GM15510 (cell line): ENCODE data around the gene KLHL21.

Experiments
- POLR2A ChIP-seq: IDR thresholded peaks from 3 replicates; pipeline ENCODE4 v1.6.1; 2011; ENCODE audit warnings: borderline replicate concordance; ENCODE audit not compliant: insufficient read length; ENCODE audit errors: extremely low read depth

KLHL21 gene

GRCh38 chr1:6584126-6585080, 18.3 kb downstream of the KLHL21 start:
- TF ChIP-seq POLR2A, result no peak

- no peak for TF ChIP-seq POLR2A
Measured at GRCh38 chr1:6582370-6582769, 20.3 kb downstream of the KLHL21 start.

- TF ChIP-seq POLR2A, result no peak
Measured at GRCh38 chr1:6581561-6582305, 20.9 kb downstream of the KLHL21 start.

- no peak for TF ChIP-seq POLR2A
Measured at GRCh38 chr1:6580593-6581409, 21.9 kb downstream of the KLHL21 start.

- TF ChIP-seq POLR2A, result no peak
Measured at GRCh38 chr1:6580119-6580592, 22.5 kb downstream of the KLHL21 start.

- peak; percentile 99 for TF ChIP-seq POLR2A
Measured at GRCh38 chr1:6579374-6580118, 23.1 kb downstream of the KLHL21 start, which contains the start of gene ZBTB48. TSS of gene ZBTB48 (plus strand) at chr1:6579994. CDS start at chr1:6580610, 616 bp downstream.

- no peak for TF ChIP-seq POLR2A
Measured at GRCh38 chr1:6578624-6579373, 23.9 kb downstream of the KLHL21 start.

- no peak for TF ChIP-seq POLR2A
Measured at GRCh38 chr1:6577831-6578525, 24.7 kb downstream of the KLHL21 start.

GRCh38 chr1:6574818-6575217, 27.9 kb downstream of the KLHL21 start:
- TF ChIP-seq POLR2A, result no peak

- TF ChIP-seq POLR2A, result no peak
Measured at GRCh38 chr1:6574025-6574620, 28.5 kb downstream of the KLHL21 start.

- no peak for TF ChIP-seq POLR2A
Measured at GRCh38 chr1:6572653-6573383, 29.9 kb downstream of the KLHL21 start.

- no peak for TF ChIP-seq POLR2A
Measured at GRCh38 chr1:6570987-6571386, 31.7 kb downstream of the KLHL21 start.
